Measurements from ENCODE around the gene CMTM4.
"Not testable (repeated sequence)": the region's sequence is repeated elsewhere in the genome, so short reads cannot be mapped to it uniquely, and the experiment has no call there.

CMTM4 gene

DNA sequence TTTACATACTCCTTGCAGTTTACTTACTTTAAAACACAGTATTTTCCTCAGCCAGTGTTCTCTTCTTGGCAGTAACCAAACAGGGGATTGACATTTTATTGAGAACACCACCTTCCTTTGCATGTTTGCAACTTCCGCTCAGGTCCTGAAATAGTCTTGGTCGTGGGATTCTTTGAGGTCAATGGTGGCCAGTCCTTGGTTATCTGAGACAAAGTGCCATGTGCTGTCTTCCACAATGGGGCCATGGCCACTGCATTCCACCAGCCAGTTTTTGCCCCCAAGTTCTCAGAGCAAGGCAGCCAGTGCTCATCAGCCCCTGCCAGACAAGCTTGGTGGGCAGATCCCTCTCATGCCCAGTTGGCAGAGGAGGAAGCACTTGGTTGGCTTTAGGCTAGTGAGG is 22.9 kb downstream of the CMTM4 start:
- no peak for DNase-seq (ENCODE audit: low read depth in 3 of 3)

DNA sequence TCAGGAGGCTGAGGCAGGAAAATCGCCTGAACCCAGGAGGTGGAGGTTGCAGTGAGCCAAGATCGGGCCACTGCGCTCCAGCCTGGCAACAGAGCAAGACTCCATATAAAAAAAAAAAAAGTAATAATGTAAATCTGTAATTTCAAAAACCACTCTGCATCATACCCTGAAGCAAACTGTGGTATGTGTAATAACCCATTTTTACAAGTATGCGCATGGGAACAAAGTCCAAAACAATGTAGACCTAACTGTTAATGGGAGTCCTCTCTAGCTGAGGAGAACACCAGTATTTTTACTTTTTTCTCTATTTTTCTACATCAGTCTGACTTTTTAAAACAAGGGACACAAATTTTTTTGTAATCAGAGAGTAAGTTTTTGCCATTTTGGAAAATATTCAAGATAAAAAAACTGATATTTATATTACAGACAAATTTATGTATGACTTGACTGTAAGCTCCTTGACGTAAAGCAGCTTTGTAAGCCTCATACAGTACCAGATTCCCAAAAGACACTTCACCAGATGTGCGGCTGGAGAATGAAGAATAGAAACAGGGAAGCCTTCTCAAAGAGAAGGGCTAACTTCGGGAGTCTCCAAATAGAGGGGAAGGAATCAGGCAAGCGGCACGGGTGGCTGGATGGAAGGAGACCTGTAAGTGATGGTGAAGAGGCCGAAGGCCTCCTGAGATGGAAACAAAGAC is 25.7 kb downstream of the CMTM4 start:
- no peak for DNase-seq (ENCODE audit: low read depth in 3 of 3)

DNA sequence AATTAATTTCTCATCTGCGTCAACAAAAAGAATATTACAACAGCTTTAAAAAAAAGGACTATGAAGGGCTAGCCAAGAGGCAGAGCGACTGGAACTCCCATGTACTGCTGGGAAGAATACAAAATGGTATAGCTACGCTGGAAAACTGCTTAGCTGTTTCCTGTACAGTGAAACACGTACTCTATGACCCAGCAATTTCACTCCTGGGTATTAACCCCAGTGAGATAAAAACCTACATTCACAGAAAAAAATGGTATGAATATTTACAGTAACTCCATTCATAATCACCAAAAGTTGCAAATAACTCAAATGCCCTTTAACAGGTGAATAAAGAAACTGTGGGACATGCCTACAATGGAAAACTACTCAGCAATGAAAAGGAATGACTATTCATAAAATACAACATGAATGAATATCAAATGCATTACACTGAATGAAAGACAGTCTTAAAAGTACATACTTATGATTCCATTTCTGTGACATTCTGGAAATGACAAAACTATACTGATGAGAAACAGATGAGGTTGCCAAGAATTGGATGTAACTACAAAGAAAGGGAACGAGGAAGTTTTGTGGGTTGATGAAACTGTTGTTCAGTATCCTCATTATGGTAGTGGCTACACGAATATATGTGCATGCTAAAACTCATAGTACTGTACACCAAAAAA is 27.6 kb downstream of the CMTM4 start:
- no peak for DNase-seq (ENCODE audit: low read depth in 3 of 3)

GRCh38 chr16:66667944-66668343 is 28.6 kb downstream of the CMTM4 start:
- DNase-seq (ENCODE audit: low read depth in 3 of 3) = no peak

DNA sequence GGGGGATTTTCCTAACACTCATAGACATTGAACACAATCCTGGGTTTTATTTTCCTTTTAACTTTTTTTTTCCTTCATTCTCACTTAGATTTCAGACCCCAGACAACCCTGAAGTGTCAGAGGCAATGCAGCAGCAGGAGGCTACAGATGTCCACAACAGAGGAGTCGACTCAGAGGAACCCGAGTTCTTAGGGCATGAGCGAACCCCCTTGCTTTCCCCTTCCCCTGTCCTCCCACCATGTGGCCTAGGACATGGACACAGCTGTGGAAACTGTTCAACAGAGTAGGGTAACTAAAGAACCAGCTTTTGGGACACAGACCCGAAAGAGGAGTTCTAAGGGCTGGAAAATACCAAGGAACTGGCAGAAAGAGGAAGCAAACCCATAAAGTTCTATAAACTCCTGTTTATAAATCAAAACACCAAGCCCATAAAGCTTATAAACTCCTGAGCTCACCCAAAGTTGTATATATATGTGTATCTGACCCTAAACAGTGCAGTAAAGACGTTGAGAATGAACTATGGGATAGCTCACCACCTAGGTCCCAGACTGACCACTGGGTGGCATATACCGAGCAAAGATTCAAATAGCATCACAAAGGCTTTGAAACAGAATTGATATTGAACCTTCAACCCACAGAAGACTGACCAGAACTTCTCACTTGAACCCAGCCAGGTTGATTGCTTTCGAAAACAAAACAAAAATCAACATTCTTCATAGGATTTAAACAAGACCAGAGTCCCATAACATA is 33.9 kb downstream of the CMTM4 start:
- no peak for DNase-seq (ENCODE audit: low read depth in 3 of 3)

DNA sequence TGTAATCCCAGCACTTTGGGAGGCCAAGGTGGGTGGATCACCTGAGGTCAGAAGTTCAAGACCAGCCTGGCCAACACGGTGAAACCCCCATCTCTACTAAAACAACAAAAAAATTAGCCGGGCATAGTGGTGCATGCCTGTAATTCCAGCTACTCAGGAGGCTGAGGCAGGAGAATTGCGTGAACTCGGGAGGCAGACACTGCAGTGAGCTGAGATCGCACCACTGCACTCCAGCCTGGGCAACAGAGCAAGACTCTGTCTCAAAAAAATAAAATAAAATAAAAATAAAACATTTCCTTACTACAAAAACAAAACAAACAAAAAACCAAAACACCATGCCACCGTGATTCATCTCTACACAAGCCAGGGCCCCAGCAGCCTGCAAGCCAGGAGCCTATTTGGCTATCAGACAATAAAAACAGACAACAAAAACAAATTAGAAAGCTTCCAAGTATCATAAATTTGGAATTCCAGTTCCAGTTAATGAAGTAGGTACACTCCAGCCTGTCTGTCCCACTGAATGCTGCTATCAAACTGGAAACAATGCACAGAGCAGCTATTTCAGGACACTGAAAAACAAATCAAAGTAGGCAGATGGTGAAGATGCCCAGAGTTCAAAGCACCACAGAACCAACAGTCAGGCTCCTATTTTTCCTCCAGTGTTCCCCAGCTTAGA is 34.7 kb downstream of the CMTM4 start:
- not testable (repeated sequence) for DNase-seq (ENCODE audit: low read depth in 3 of 3)

GRCh38 chr16:66661210-66661560 is 35.4 kb downstream of the CMTM4 start:
- no peak for DNase-seq (ENCODE audit: low read depth in 3 of 3)

GRCh38 chr16:66660422-66661209 is 35.9 kb downstream of the CMTM4 start:
- no peak for DNase-seq (ENCODE audit: low read depth in 3 of 3)

- DNase-seq (ENCODE audit: low read depth in 3 of 3) = no peak
These were observed 37.7 kb downstream of the CMTM4 start for GRCh38 chr16:66658860-66659190.

DNA sequence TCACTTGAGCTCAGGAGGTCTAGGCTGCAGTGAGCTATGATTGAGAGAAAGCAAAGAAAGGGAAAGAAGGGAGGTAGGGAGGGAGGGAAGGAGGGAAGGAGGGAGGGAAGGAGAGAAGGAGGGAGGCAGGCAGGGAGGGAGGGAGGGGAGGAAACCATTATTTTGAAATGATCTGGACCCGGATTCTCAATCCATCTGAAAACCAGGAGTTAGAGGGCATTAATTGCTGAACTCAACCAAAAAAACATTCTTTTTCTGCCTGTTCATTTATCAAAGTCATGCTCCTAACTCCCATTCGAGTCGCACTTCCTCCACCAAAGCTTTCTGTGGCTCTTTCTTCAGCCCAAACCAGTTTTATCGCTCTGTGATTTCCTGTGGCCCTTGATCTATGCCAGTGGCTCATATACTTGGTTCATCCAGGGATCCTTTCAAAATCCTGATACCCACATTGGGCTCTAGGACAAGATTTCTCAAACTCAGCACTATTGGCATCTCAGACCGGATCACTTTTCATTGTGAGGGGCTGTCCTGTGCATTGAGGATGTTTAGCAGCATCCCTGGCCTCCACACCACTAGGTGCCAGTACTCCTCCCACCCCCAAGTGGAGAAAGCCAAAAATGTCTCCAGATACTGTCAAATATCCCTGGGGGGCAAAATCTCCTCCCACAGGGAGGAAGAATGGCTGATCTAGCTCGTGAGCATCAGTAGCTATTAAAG is 38.2 kb downstream of the CMTM4 start:
- no peak for DNase-seq (ENCODE audit: low read depth in 3 of 3)

- no peak for DNase-seq (ENCODE audit: low read depth in 3 of 3)
These were observed 40.0 kb downstream of the CMTM4 start for GRCh38 chr16:66656547-66656946.

- DNase-seq (ENCODE audit: low read depth in 3 of 3) = no peak
These were observed 42.8 kb downstream of the CMTM4 start for GRCh38 chr16:66653581-66654350.

DNA sequence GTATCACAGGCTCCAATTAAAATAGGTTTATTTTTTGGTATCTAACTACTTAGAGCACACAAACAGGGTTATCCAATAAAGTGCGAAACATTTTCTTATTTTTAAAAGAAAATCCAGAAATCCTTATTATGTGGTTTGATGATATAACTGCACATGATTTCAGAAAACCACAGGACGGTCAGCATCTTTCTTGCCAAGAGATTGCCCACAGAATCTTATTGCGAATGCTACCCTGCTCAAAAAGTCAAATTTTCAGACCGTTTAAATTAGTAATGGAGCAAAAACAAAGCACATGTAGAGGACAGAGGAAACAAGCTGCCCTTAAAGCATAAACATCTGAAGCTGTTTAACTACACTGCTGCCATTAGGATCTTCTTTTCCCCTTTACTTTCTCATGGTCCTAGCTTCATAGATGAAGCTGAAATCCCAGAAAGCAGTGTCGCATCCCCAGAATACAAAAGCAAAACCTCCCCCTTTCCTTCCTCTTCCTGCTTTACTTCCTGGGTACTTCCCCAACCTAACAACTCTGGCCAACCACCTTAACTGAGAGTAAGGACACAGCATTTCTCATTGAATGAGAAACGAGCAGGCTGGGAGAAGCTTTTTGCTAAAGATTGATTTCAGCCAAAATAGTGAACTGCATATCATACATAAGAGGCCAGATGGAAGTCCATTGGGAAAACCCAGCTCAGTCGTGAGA is 43.7 kb downstream of the CMTM4 start:
- no peak for DNase-seq (ENCODE audit: low read depth in 3 of 3)

- DNase-seq (ENCODE audit: low read depth in 3 of 3) = no peak
These were observed 44.6 kb downstream of the CMTM4 start for GRCh38 chr16:66651965-66652364.

- no peak for DNase-seq (ENCODE audit: low read depth in 3 of 3)
These were observed 45.1 kb downstream of the CMTM4 start for GRCh38 chr16:66651474-66651765.

DNA sequence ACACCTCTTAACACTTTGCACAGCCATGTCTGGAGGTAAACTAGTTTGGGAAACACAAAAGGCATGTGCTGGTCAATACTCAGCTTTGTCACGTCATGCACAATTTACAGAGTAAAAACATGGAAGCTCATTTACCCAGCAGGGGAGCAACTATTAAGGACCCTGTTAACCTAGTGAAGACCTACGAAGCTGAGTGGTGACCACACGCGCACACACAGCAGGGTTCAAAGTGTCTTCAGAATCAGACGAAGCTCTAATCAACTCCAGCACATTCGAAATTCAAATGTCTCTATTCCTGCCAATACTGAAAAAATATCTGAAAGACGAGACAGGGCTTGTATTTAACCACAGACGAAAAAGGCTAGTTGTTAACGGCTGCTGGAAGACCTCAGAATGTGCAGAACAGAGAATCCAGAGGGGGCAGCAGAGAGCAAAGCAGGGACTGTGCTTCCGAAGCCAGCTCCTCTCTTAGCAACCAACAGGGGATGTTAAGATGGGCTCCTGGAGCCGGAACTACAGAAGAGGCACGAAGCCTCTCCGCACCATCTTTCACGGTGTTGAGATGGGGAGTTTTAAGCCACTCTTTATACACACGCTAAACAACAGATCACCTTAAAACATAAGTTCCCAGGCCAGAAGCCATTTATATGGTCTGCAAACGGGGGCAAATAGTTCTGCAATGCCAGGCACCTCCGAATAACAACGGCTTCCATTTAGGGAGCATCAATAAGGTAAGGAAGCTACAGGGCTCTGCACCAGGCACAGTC is 45.7 kb downstream of the CMTM4 start:
- peak; percentile 60 to 73 (median 61) for DNase-seq (ENCODE audit: low read depth in 3 of 3)

DNA sequence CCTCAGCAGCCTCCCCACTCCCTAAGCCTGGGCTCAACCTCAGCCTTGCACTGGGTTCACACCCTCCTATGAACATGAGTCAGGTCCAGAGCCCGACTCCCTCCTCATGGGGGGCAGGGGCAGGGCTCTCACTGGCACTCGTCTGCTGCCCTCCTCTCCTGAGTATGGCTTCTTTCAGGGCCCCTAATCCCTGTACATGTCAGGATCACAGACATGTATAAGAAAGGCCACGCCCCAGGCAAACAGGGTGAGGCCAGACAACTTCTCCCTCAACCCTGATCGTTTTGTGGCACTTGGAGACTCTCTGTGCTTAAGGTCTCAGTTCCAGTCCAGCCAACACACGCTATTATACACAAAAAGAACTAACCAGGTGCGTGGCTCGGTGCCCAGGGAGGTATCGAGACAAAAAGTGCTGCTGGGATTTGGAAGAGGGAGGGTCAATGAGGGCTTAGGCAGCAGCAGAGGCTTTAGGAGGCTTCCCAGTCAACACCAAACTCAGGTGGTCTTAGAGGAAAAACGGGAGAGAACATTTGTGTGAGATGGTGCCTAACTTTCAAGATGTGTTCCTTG is 46.8 kb downstream of the CMTM4 start:
- no peak for DNase-seq (ENCODE audit: low read depth in 3 of 3)

DNA sequence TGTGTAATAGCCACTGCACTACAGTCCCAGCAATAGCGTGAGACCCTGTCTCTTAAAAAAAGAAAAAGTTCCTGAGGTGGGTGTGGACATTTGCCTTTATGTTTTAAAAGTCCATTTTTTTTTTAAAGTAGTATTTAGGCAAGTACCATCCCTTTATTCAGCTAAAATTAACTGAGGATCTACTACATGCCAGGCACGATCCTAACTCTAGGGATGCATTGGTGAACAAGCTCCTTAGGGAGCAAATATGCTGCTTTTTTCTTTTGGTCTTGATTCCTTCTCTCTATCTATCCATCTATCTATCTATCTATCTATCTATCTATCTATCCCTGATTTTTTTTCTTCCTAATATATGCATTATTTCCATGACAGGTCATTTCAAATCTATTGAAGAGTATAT is 47.4 kb downstream of the CMTM4 start:
- DNase-seq (ENCODE audit: low read depth in 3 of 3) = no peak

- DNase-seq (ENCODE audit: low read depth in 3 of 3) = no peak
These were observed 48.7 kb downstream of the CMTM4 start for GRCh38 chr16:66647866-66648265.

Data from stimulated activated CD4-positive, alpha-beta T cell treated with anti-CD3 and anti-CD28 coated beads, TNF-alpha, amount 100 ng/mL, for 24 hours (primary cell).